ENCODE results near the gene FBXO10. TPM values are rescaled to one million over a fixed set of nuclear protein-coding genes. Genes with fewer than 3 reads are reported as not detected.

FBXO10 gene
- total and polyA plus RNA-seq, 2 experiments from 2014 or later = 3.4 to 13.4 TPM

GRCh38 chr9:37554318-37554717 is 21.9 kb downstream of the FBXO10 start:
- H3K9me2 ChIP-seq (ENCODE audit: insufficient read depth) = no peaks in the 10 kb centered on the region
- H3K4me3 ChIP-seq = no peak overlapping the region
- Mint-ChIP-seq H3K9me3 (no peaks in the 10 kb centered on the region), H3K4me3 (no peak overlapping the region), H3K27me3 (ENCODE audit: insufficient read depth, low read depth, poor library complexity) (peaks cover 4% of the 10 kb centered on the region), H3K27ac (no peak overlapping the region), H3K4me1 (peaks cover 21% of the 10 kb centered on the region), H3K36me3 (ENCODE audit: low read depth) (no peaks in the 10 kb centered on the region)
- H3F3A ChIP-seq (replicated peaks; ENCODE audit: low read depth) = no peaks in the 10 kb centered on the region
- H3K36me3 ChIP-seq (ENCODE audit: insufficient read depth) = no peaks in the 10 kb centered on the region
- H3K4me1 ChIP-seq (ENCODE audit: insufficient read depth) = peaks cover 12% of the 10 kb centered on the region
- no peak overlapping the region for H3K27ac ChIP-seq (ENCODE audit: low read depth)
- 0 out of 2 replicates have a peak, but pooled peaks cover 3% of the 10 kb centered on the region for H4K20me1 ChIP-seq (replicated peaks; ENCODE audit: insufficient read depth)
- ATAC-seq = no peak
- no peak for TF ChIP-seq ZNF331 (CRISPR knock-in tag; IDR thresholded peaks at IDR 0.05; ENCODE audit: low read depth)
- no peak for TF ChIP-seq CREB1 (CRISPR knock-in tag; IDR thresholded peaks at IDR 0.05; ENCODE audit: low read depth)
- no peak for TF ChIP-seq EZH2phosphoT487 (IDR thresholded peaks at IDR 0.05; ENCODE audit: unreplicated experiment)
- no peak for TF ChIP-seq ZNF114 (CRISPR knock-in tag; IDR thresholded peaks at IDR 0.05)
- TF ChIP-seq ZNF462 (CRISPR knock-in tag; IDR thresholded peaks at IDR 0.05) = no peak
- no peak for TF ChIP-seq JUNB (IDR thresholded peaks at IDR 0.05; ENCODE audit: unreplicated experiment)
- no peak for TF ChIP-seq POLR2AphosphoS5 (IDR thresholded peaks at IDR 0.05; ENCODE audit: low read depth)
- no peak for TF ChIP-seq NANOG (IDR thresholded peaks at IDR 0.05; ENCODE audit: borderline replicate concordance)
- no peak for TF ChIP-seq CTCF (conservative IDR thresholded peaks at IDR 0.05; ENCODE audit: low read depth in 2 of 2)
- no peak for TF ChIP-seq STAT1 (IDR thresholded peaks at IDR 0.05; ENCODE audit: unreplicated experiment)
- no peak for TF ChIP-seq ETS1 (IDR thresholded peaks at IDR 0.05)
- TF ChIP-seq EZH2 (IDR thresholded peaks at IDR 0.05; ENCODE audit: low read depth, unreplicated experiment) = no peak
- no peak for TF ChIP-seq REST (IDR thresholded peaks at IDR 0.05; ENCODE audit: unreplicated experiment)
- H3K4me2 ChIP-seq = no peak overlapping the region
- H3K79me2 ChIP-seq (replicated peaks; ENCODE audit: insufficient read depth) = peaks cover 7% of the 10 kb centered on the region
- no peaks in the 10 kb centered on the region for H3K27me3 ChIP-seq (ENCODE audit: insufficient read depth)
- DNase-seq (ENCODE audit: low spot score) = no peak
- no peak overlapping the region for H2AFZ ChIP-seq

Measured in GM23338 (cell line).